ENCODE data around the gene GMPPB.
"Not testable (repeated sequence)": the region's sequence is repeated elsewhere in the genome, so short reads cannot be mapped to it uniquely, and the experiment has no call there.

DNA sequence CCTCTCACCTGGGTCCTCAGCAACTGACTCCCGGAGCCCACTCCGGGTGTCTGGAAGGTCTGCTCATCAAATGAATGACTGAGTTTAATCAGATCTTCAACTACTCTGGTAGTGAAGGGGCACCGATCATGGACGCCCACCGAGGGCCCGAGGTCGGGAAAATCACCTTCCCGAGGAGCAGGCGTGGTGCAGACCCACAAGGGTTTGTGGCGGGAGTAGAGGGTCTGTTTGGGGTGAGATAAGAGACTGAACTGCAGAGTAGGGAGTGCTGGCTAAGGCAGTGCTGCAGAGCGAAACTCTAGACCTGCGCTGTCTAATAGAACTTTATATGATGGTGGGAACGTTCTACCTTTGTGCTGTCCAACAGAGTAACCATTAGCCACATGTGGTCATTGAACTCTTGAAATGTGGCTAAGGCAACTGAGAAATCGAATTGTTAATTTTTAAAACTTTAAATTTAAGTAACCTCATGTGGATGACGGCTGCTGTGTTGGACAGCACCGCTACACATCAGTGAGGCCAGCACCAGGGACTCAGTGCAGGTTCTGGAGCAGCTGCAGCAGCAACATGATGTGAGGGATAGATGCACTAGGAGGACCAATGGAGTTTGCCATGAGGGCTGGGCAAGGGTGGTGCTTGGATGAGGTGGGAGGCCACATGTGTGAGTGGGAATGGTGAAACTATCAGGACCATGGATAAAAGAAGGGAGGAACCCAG, 33.7 kb downstream of the GMPPB start:
- not testable (repeated sequence) for TF ChIP-seq POLR2AphosphoS5 (IDR thresholded peaks at IDR 0.05; ENCODE audit: low read depth, low read length); TAF1 (IDR thresholded peaks at IDR 0.05; ENCODE audit: borderline replicate concordance, low read depth, low read length); POLR2A (IDR thresholded peaks at IDR 0.05; ENCODE audit: low read depth, low read length)

Measured in GM12892 (cell line).